Mucosa of descending colon (tissue), 3 donors: ENCODE results near the gene HOXD13. TPM values are rescaled to one million over a fixed set of nuclear protein-coding genes. Genes with fewer than 3 reads are reported as not detected.

Source experiments
- ATAC-seq: fragments of 200-7000 bp; cut with Tn5 transposase; one replicate; pipeline ENCODE4 v1.9.1; 2020; ENCODE audit warnings: mild to moderate bottlenecking, moderate library complexity
- DNase-seq, 3 donors: peaks; one replicate each; pipeline ENCODE4 v3.0.0-alpha.2; 2020
- H3K36me3 ChIP-seq: fragments of 200-600 bp; one replicate; pipeline ENCODE4 v1.8.0; 2021; ENCODE audit warnings: low read depth, mild to moderate bottlenecking
- H3K4me1 ChIP-seq: fragments of 200-600 bp; one replicate; pipeline ENCODE4 v1.8.0; 2021; ENCODE audit warnings: low read depth, mild to moderate bottlenecking
- H3K4me3 ChIP-seq: fragments of 200-600 bp; one replicate; pipeline ENCODE4 v1.8.0; 2021; ENCODE audit warnings: mild to moderate bottlenecking
- H3K9me3 ChIP-seq: fragments of 200-600 bp; one replicate; pipeline ENCODE4 v1.8.0; 2021; ENCODE audit warnings: mild to moderate bottlenecking
- CTCF ChIP-seq: fragments of 200-600 bp; IDR thresholded peaks from one replicate; pipeline ENCODE4 v1.8.0; 2022; ENCODE audit warnings: antibody characterized with exemption, mild to moderate bottlenecking
- intact Hi-C, 2 donors: fragments of 100-400 bp; cut with DNase I in 1 of 2; cut with micrococcal nuclease in 1 of 2; formaldehyde crosslinking; loops; one replicate each; pipeline versions ENCODE4 v1.11.0 to v1.11.1; 2022; cut with DNase I, micrococcal nuclease
- total RNA-seq, 3 donors: library from RNA; stranded (reverse); fragmentation: NEBNext Ultra II Directional in 2 of 3; extraction: Animal tissue kit (Norgen Biotek cat#: 25700) in 2 of 3; gene quantifications; one replicate each; pipeline versions ENCODE4 v1.2.1 to v1.2.4, GENCODE V29; 2021 to 2023
- donor health status: DM: no; HTN: no; CAD: no; lungs with moderate emphysema.
- donor health status: DM: no; HTN: no; CAD: no.
- donor health status: DM: no; HTN: yes; CAD: no.

The HOXD13 gene
- total RNA-seq, 3 donors from 2014 or later: 1.1 to 1.5 TPM; not detected in 1

- no peak for DNase-seq
- no peaks in the 10 kb centered on the region for H3K36me3 ChIP-seq
- H3K9me3 ChIP-seq: no peaks in the 10 kb centered on the region
- no peak for TF ChIP-seq CTCF
- H3K4me3 ChIP-seq: no peak overlapping the region
- ATAC-seq: no peak
- intact Hi-C loops: no loop called here
- peaks cover 15% of the 10 kb centered on the region for H3K4me1 ChIP-seq
Observed at GRCh38 chr2:176111846-176112374, 19.4 kb downstream of the HOXD13 start.

- intact Hi-C loops: no loop called here
- no peak for TF ChIP-seq CTCF
- H3K9me3 ChIP-seq: no peaks in the 10 kb centered on the region
- no peaks in the 10 kb centered on the region for H3K36me3 ChIP-seq
- ATAC-seq: no peak
- H3K4me3 ChIP-seq: no peak overlapping the region
- peaks cover 12% of the 10 kb centered on the region for H3K4me1 ChIP-seq
- no peak for DNase-seq
Observed at GRCh38 chr2:176112375-176113302, 20.1 kb downstream of the HOXD13 start.

- no peak for DNase-seq
- no peaks in the 10 kb centered on the region for H3K36me3 ChIP-seq
- peaks cover 3% of the 10 kb centered on the region for H3K4me1 ChIP-seq
- H3K4me3 ChIP-seq: no peak overlapping the region
- intact Hi-C loops: no loop called here
- ATAC-seq: peak; percentile 3
- no peak for TF ChIP-seq CTCF
- H3K9me3 ChIP-seq: no peaks in the 10 kb centered on the region
Observed at GRCh38 chr2:176114120-176114929, 21.8 kb downstream of the HOXD13 start.

- ATAC-seq (no peak), DNase-seq (peak in 1 of 3 donors; percentile 18)
- Histone ChIP-seq H3K4me3 (no peak overlapping the region), H3K4me1 (peaks cover 3% of the 10 kb centered on the region), H3K9me3 (no peaks in the 10 kb centered on the region), H3K36me3 (no peaks in the 10 kb centered on the region)
- no peak for TF ChIP-seq CTCF
- intact Hi-C loops: no loop called here
Observed at GRCh38 chr2:176114930-176115625, 22.6 kb downstream of the HOXD13 start.
